ENCODE measurements around the gene POLR3B. TPM values are rescaled to one million over a fixed set of nuclear protein-coding genes. Genes with fewer than 3 reads are reported as not detected.

The POLR3B gene
- polyA plus RNA-seq, 3 donors, result 1.7 to 2.6 (median 2.0) TPM

DNA sequence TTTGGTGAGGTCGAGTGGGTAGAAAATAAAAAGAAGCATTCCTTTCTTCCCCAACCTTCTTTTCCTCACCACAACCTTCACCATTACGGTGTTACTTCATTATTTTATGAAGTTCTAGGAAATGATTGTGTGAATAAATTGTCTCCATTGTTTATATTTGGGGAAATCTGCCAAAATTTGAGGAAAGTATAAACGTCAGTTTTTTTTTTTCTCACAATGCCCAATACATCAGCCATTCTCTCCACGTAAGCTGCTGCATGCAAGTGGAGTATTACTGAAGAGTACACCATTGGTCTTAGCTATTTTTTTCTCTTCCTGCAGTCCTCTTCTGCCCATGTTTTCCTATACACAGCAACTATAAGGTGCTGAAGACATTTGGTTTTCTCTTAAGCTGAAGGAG, 9.1 kb upstream of the POLR3B start:
- Mint-ChIP-seq H3K36me3 (peaks cover 33 to 56% of the 10 kb centered on the region in 2 donors), H3K4me1 (peaks cover 2% of the 10 kb centered on the region), H3K4me3 (no peak overlapping the region), H3K27ac (no peak overlapping the region), H3K9me3 (no peaks in the 10 kb centered on the region), H3K27me3 (ENCODE audit: low read depth in 3 of 3) (peaks cover 15 to 30% (median 19%) of the 10 kb centered on the region in 3 donors)
- H3K9ac ChIP-seq (ENCODE audit: insufficient read depth, low read length, poor library complexity, severe bottlenecking), result no peak overlapping the region
- H3K79me2 ChIP-seq (ENCODE audit: insufficient read depth, low read length), result no peaks in the 10 kb centered on the region
- H3K4me3 ChIP-seq (replicated peaks in 1 of 3; ENCODE audit: low read depth in 2 of 3, low read length in 3 of 3), result no peak overlapping the region
- DNase-seq, result no peak
- no peak overlapping the region for H2AFZ ChIP-seq (ENCODE audit: insufficient read depth, low read depth, low read length, poor library complexity, severe bottlenecking)
- intact Hi-C loops (cut with micrococcal nuclease), result no loop called here
- H3K9me3 ChIP-seq (replicated peaks in 1 of 2; ENCODE audit: control insufficient read depth in 1 of 2, insufficient read depth in 1 of 2, low read length in 2 of 2), result no peaks in the 10 kb centered on the region
- no peak overlapping the region for H3K4me2 ChIP-seq (replicated peaks; ENCODE audit: extremely low read depth, low read length, poor library complexity, severe bottlenecking)
- TF ChIP-seq, protein P1, sequence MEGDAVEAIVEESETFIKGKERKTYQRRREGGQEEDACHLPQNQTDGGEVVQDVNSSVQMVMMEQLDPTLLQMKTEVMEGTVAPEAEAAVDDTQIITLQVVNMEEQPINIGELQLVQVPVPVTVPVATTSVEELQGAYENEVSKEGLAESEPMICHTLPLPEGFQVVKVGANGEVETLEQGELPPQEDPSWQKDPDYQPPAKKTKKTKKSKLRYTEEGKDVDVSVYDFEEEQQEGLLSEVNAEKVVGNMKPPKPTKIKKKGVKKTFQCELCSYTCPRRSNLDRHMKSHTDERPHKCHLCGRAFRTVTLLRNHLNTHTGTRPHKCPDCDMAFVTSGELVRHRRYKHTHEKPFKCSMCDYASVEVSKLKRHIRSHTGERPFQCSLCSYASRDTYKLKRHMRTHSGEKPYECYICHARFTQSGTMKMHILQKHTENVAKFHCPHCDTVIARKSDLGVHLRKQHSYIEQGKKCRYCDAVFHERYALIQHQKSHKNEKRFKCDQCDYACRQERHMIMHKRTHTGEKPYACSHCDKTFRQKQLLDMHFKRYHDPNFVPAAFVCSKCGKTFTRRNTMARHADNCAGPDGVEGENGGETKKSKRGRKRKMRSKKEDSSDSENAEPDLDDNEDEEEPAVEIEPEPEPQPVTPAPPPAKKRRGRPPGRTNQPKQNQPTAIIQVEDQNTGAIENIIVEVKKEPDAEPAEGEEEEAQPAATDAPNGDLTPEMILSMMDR (IDR thresholded peaks at IDR 0.05), result no peak
- no peak overlapping the region for H3K27ac ChIP-seq (ENCODE audit: low read depth in 1 of 2, low read length in 2 of 2)
- H4K20me1 ChIP-seq (ENCODE audit: insufficient read depth, low read length), result peaks cover 5% of the 10 kb centered on the region
- H3K36me3 ChIP-seq (replicated peaks in 1 of 2; ENCODE audit: control insufficient read depth in 1 of 2, insufficient read depth in 2 of 2, low read length in 2 of 2), result peaks cover 15 to 31% of the 10 kb centered on the region in 2 donors
- no CpG with 5 or more reads among the region's 4 CpGs for WGBS (ENCODE audit: insufficient coverage)
- H3K4me1 ChIP-seq (ENCODE audit: control insufficient read depth in 1 of 2, insufficient read depth in 2 of 2, low read length in 2 of 2), result no peaks in the 10 kb centered on the region
- peaks cover 3 to 22% of the 10 kb centered on the region in 2 donors for H3K27me3 ChIP-seq (ENCODE audit: control insufficient read depth in 2 of 2, insufficient read depth in 2 of 2, low read length in 2 of 2)

DNA sequence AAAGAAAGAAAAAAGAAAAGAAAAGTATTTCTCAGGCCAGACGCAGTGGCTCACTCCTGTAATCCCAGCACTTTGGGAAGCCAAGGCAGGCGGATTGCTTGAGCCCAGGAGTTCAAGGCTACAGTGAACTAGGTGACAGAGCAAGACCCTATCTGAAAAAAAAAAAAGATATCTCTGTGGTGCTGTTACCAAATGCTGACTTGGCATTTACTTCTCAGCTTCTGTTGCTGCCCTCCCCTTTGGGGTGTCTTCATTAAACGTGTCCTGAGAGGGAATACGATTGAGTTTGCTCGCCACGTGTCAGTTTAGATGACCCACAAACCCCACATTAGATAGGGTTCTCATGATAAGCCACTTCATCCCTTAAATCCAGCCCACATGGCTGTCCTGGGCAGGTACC, 4.4 kb upstream of the POLR3B start:
- intact Hi-C loops (cut with micrococcal nuclease), result no loop called here
- TF ChIP-seq, protein P1 (IDR thresholded peaks at IDR 0.05), result no peak
- H4K20me1 ChIP-seq (ENCODE audit: insufficient read depth, low read length), result no peaks in the 10 kb centered on the region
- no peaks in the 10 kb centered on the region for H3K9me3 ChIP-seq (replicated peaks in 1 of 2; ENCODE audit: control insufficient read depth in 1 of 2, insufficient read depth in 1 of 2, low read length in 2 of 2)
- peaks cover 0 to 3% of the 10 kb centered on the region in 2 donors for H3K36me3 ChIP-seq (replicated peaks in 1 of 2; ENCODE audit: control insufficient read depth in 1 of 2, insufficient read depth in 2 of 2, low read length in 2 of 2)
- no peak overlapping the region for H3K9ac ChIP-seq (ENCODE audit: insufficient read depth, low read length, poor library complexity, severe bottlenecking)
- peaks cover 3 to 23% of the 10 kb centered on the region in 2 donors for H3K27me3 ChIP-seq (ENCODE audit: control insufficient read depth in 2 of 2, insufficient read depth in 2 of 2, low read length in 2 of 2)
- H3K4me2 ChIP-seq (replicated peaks; ENCODE audit: extremely low read depth, low read length, poor library complexity, severe bottlenecking), result no peak overlapping the region
- no peak for DNase-seq
- Mint-ChIP-seq H3K9me3 (no peaks in the 10 kb centered on the region), H3K27me3 (ENCODE audit: low read depth in 3 of 3) (peaks cover 25 to 27% (median 26%) of the 10 kb centered on the region in 3 donors), H3K4me1 (peaks cover 8% of the 10 kb centered on the region), H3K36me3 (peaks cover 13 to 17% of the 10 kb centered on the region in 2 donors), H3K4me3 (no peak overlapping the region), H3K27ac (no peak overlapping the region)
- peaks cover 7 to 11% of the 10 kb centered on the region in 2 donors for H3K4me1 ChIP-seq (ENCODE audit: control insufficient read depth in 1 of 2, insufficient read depth in 2 of 2, low read length in 2 of 2)
- 100% methylated on average over 2 of the region's 6 CpGs for WGBS (ENCODE audit: insufficient coverage)
- H3K79me2 ChIP-seq (ENCODE audit: insufficient read depth, low read length), result no peaks in the 10 kb centered on the region
- no peak overlapping the region for H2AFZ ChIP-seq (ENCODE audit: insufficient read depth, low read depth, low read length, poor library complexity, severe bottlenecking)
- no peak overlapping the region for H3K27ac ChIP-seq (ENCODE audit: low read depth in 1 of 2, low read length in 2 of 2)
- H3K4me3 ChIP-seq (replicated peaks in 1 of 3; ENCODE audit: low read depth in 2 of 3, low read length in 3 of 3), result no peak overlapping the region

Data from CD14-positive monocyte (primary cell).